NCI-H82 (cell line): ENCODE results near the gene YIPF5.

Experiments
- DNase-seq: peaks from one replicate; lab custom pipeline; 2025; lab: John Stamatoyannopoulos, UW

The YIPF5 gene

GRCh38 chr5:144170276-144171024, at the start of gene YIPF5, which contains the start of gene KCTD16:
YIPF5 (minus strand) TSS chr5:144170659; CDS start chr5:144169955, 704 bp downstream.
KCTD16 (plus strand) TSS chr5:144170873.
- DNase-seq, result peak; percentile 98

- no peak for DNase-seq
These were observed 49.4 kb upstream of the YIPF5 start for GRCh38 chr5:144219869-144220268.

- no peak for DNase-seq
These were observed 40.2 kb upstream of the YIPF5 start for GRCh38 chr5:144210655-144211054.

- peak; percentile 89 for DNase-seq
These were observed 38.9 kb upstream of the YIPF5 start for GRCh38 chr5:144209361-144209760.

- peak; percentile 6 for DNase-seq
These were observed 37.5 kb upstream of the YIPF5 start for GRCh38 chr5:144207875-144208444.

- DNase-seq, result no peak
These were observed 35.7 kb upstream of the YIPF5 start for GRCh38 chr5:144206141-144206540.

GRCh38 chr5:144205141-144205551, 34.7 kb upstream of the YIPF5 start:
- DNase-seq, result peak; percentile 11

- DNase-seq, result peak; percentile 86
These were observed 33.5 kb upstream of the YIPF5 start for GRCh38 chr5:144203750-144204596.

GRCh38 chr5:144202726-144203125, 32.3 kb upstream of the YIPF5 start:
- no peak for DNase-seq

- DNase-seq, result no peak
These were observed 31.6 kb upstream of the YIPF5 start for GRCh38 chr5:144202072-144202471.

GRCh38 chr5:144201588-144201987, 31.1 kb upstream of the YIPF5 start:
- no peak for DNase-seq

- no peak for DNase-seq
These were observed 27.9 kb upstream of the YIPF5 start for GRCh38 chr5:144198386-144198785.

GRCh38 chr5:144196612-144197011, 26.2 kb upstream of the YIPF5 start:
- no peak for DNase-seq

- DNase-seq, result no peak
These were observed 25.0 kb upstream of the YIPF5 start for GRCh38 chr5:144195448-144195847.

- DNase-seq, result no peak
These were observed 23.7 kb upstream of the YIPF5 start for GRCh38 chr5:144194144-144194543.

- no peak for DNase-seq
These were observed 22.2 kb upstream of the YIPF5 start for GRCh38 chr5:144192661-144193060.

- peak; percentile 67 for DNase-seq
These were observed 21.5 kb upstream of the YIPF5 start for GRCh38 chr5:144191998-144192397.

- no peak for DNase-seq
These were observed 21.1 kb upstream of the YIPF5 start for GRCh38 chr5:144191531-144191930.

- no peak for DNase-seq
These were observed 19.5 kb upstream of the YIPF5 start for GRCh38 chr5:144189800-144190429.

- DNase-seq, result no peak
These were observed 17.3 kb upstream of the YIPF5 start for GRCh38 chr5:144187699-144188294.

- DNase-seq, result peak; percentile 47
These were observed 12.9 kb upstream of the YIPF5 start for GRCh38 chr5:144183254-144183889.
